Endodermal cell (in vitro differentiated cells): ENCODE measurements around the gene SBK2. TPM values are rescaled to one million over a fixed set of nuclear protein-coding genes. Genes with fewer than 3 reads are reported as not detected.

Source experiments
- DNase-seq: peaks from one replicate; pipeline ENCODE4 v3.0.0-alpha.2; 2017
- H3K27ac ChIP-seq: 2 replicates; pipeline ENCODE4 v1.5.1; 2013; ENCODE audit warnings: mild to moderate bottlenecking, low read depth, low read length, moderate library complexity
- H3K27me3 ChIP-seq: 2 replicates; pipeline ENCODE4 v1.6.1; 2013; ENCODE audit warnings: mild to moderate bottlenecking, low read length, moderate library complexity; ENCODE audit not compliant: insufficient read depth, control insufficient read depth, poor library complexity, severe bottlenecking
- H3K36me3 ChIP-seq: 2 replicates; pipeline ENCODE4 v1.7.0; 2013; ENCODE audit warnings: mild to moderate bottlenecking, low read length, moderate library complexity; ENCODE audit not compliant: control insufficient read depth, insufficient read depth
- H3K4me1 ChIP-seq: one replicate; pipeline ENCODE4 v1.7.0; 2013; ENCODE audit warnings: low read length; ENCODE audit not compliant: control insufficient read depth, insufficient read depth
- H3K4me3 ChIP-seq: 2 replicates; pipeline ENCODE4 v1.5.1; 2013; ENCODE audit warnings: mild to moderate bottlenecking, low read length, moderate library complexity
- H3K9ac ChIP-seq: 2 replicates; pipeline ENCODE4 v1.6.1; 2013; ENCODE audit warnings: mild to moderate bottlenecking, low read length, moderate library complexity; ENCODE audit not compliant: poor library complexity, severe bottlenecking; ENCODE audit errors: extremely low read depth
- H3K9me3 ChIP-seq: 2 replicates; pipeline ENCODE4 v1.6.1; 2013; ENCODE audit warnings: mild to moderate bottlenecking, low read length, moderate library complexity; ENCODE audit not compliant: control insufficient read depth
- H3K27ac Mint-ChIP-seq: 2 replicates; pipeline ENCODE4 v1.8.0; 2020; ENCODE audit warnings: mixed read lengths
- H3K27me3 Mint-ChIP-seq: 2 replicates; pipeline ENCODE4 v1.8.0; 2021; ENCODE audit warnings: mild to moderate bottlenecking, mixed read lengths; ENCODE audit not compliant: insufficient read depth
- H3K36me3 Mint-ChIP-seq: 2 replicates; pipeline ENCODE4 v1.8.0; 2020; ENCODE audit warnings: low read depth, mixed read lengths
- H3K4me1 Mint-ChIP-seq: 2 replicates; pipeline ENCODE4 v1.8.0; 2020; ENCODE audit warnings: mixed read lengths
- H3K4me3 Mint-ChIP-seq: 2 replicates; pipeline ENCODE4 v1.8.0; 2020; ENCODE audit warnings: mild to moderate bottlenecking, moderate library complexity, mixed read lengths
- H3K9me3 Mint-ChIP-seq: 2 replicates; pipeline ENCODE4 v1.8.0; 2020; ENCODE audit warnings: mild to moderate bottlenecking, mixed read lengths
- CTCF ChIP-seq: fragments of 200-600 bp; sonication (generic); conservative IDR thresholded peaks from 2 replicates; pipeline ENCODE4 v1.5.0; 2021; ENCODE audit warnings: antibody characterized with exemption, mild to moderate bottlenecking
- WGBS, 2 experiments: methylation state at CpG; one replicate each; pipeline versions ENCODE4 v1.1.5 to v1.1.7; 2013; ENCODE audit warnings: missing lambda C conversion rate in 2 of 2, mixed read lengths in 1 of 2; ENCODE audit not compliant: insufficient coverage in 1 of 2, insufficient read length in 1 of 2; 5-methylcytosine and 5-hydroxymethylcytosine counted together
- total RNA-seq, 2 donors: library from RNA; stranded (reverse); fragmentation: NEBNext Ultra II Directional in 1 of 2; extraction: Animal tissue kit (Norgen Biotek cat#: 25700) in 1 of 2; gene quantifications; 2 replicates in 1 of 2; 3 replicates in 1 of 2; pipeline ENCODE4 v1.2.1, GENCODE V29; 2021

Gene SBK2
- total RNA-seq, 2 donors from 2014 or later: 3.3 to 6.6 TPM

GRCh38 chr19:55559684-55560083, 22.8 kb upstream of the SBK2 start:
- no peaks in the 10 kb centered on the region for H3K4me1 ChIP-seq
- no peak overlapping the region for H3K27ac ChIP-seq
- WGBS, 2 experiments: 89 to 91% methylated on average over 2 to 8 of the region's 9 CpGs
- H3K4me3 Mint-ChIP-seq: no peak overlapping the region
- no peak for DNase-seq
- no peak overlapping the region for H3K4me3 ChIP-seq
- no peaks in the 10 kb centered on the region for H3K9me3 ChIP-seq
- H3K36me3 Mint-ChIP-seq: no peaks in the 10 kb centered on the region
- no peaks in the 10 kb centered on the region for H3K27me3 ChIP-seq
- no peak overlapping the region for H3K9ac ChIP-seq
- H3K4me1 Mint-ChIP-seq: peaks cover 4% of the 10 kb centered on the region
- peaks cover 18% of the 10 kb centered on the region for H3K27me3 Mint-ChIP-seq
- no peaks in the 10 kb centered on the region for H3K36me3 ChIP-seq
- no peak for TF ChIP-seq CTCF
- peaks cover 3% of the 10 kb centered on the region for H3K9me3 Mint-ChIP-seq
- H3K27ac Mint-ChIP-seq: no peak overlapping the region

- no peak for DNase-seq
- Histone ChIP-seq H3K9ac (no peak overlapping the region), H3K9me3 (no peaks in the 10 kb centered on the region), H3K4me3 (no peak overlapping the region), H3K36me3 (no peaks in the 10 kb centered on the region), H3K27me3 (no peaks in the 10 kb centered on the region), H3K27ac (peak overlapping the region; percentile 4), H3K4me1 (peaks cover 6% of the 10 kb centered on the region)
- H3K27ac Mint-ChIP-seq: no peak overlapping the region
- no peaks in the 10 kb centered on the region for H3K36me3 Mint-ChIP-seq
- no peaks in the 10 kb centered on the region for H3K9me3 Mint-ChIP-seq
- TF ChIP-seq CTCF: no peak
- no peak overlapping the region for H3K4me3 Mint-ChIP-seq
- peaks cover 23% of the 10 kb centered on the region for H3K4me1 Mint-ChIP-seq
- 65 to 88% methylated on average over 6 to 8 of the region's 8 CpGs for WGBS, 2 experiments
- H3K27me3 Mint-ChIP-seq: peaks cover 4% of the 10 kb centered on the region
These were observed 17.8 kb upstream of the SBK2 start for GRCh38 chr19:55554741-55555152.

GRCh38 chr19:55554302-55554701, 17.4 kb upstream of the SBK2 start:
- Histone ChIP-seq H3K27ac (no peak overlapping the region), H3K4me1 (peaks cover 6% of the 10 kb centered on the region), H3K9me3 (no peaks in the 10 kb centered on the region), H3K36me3 (no peaks in the 10 kb centered on the region), H3K4me3 (no peak overlapping the region), H3K27me3 (no peaks in the 10 kb centered on the region), H3K9ac (no peak overlapping the region)
- H3K27me3 Mint-ChIP-seq: peaks cover 4% of the 10 kb centered on the region
- no peaks in the 10 kb centered on the region for H3K36me3 Mint-ChIP-seq
- no peak for DNase-seq
- H3K27ac Mint-ChIP-seq: no peak overlapping the region
- 91 to 95% methylated on average over 7 to 9 of the region's 9 CpGs for WGBS, 2 experiments
- no peaks in the 10 kb centered on the region for H3K9me3 Mint-ChIP-seq
- no peak for TF ChIP-seq CTCF
- H3K4me1 Mint-ChIP-seq: peaks cover 26% of the 10 kb centered on the region
- H3K4me3 Mint-ChIP-seq: no peak overlapping the region
